HG02885 (cell line): ENCODE results near the gene OSBP2.

Experiments
- ATAC-seq: cut with Tn5 transposase; IDR thresholded peaks from one replicate; pipeline ENCODE4 v1.9.1; 2021; ENCODE audit warnings: mild to moderate bottlenecking; ENCODE audit not compliant: unreplicated experiment, poor library complexity

OSBP2 gene

GRCh38 chr22:30875481-30876215 is 181.0 kb downstream of the OSBP2 start:
- no peak for ATAC-seq

DNA sequence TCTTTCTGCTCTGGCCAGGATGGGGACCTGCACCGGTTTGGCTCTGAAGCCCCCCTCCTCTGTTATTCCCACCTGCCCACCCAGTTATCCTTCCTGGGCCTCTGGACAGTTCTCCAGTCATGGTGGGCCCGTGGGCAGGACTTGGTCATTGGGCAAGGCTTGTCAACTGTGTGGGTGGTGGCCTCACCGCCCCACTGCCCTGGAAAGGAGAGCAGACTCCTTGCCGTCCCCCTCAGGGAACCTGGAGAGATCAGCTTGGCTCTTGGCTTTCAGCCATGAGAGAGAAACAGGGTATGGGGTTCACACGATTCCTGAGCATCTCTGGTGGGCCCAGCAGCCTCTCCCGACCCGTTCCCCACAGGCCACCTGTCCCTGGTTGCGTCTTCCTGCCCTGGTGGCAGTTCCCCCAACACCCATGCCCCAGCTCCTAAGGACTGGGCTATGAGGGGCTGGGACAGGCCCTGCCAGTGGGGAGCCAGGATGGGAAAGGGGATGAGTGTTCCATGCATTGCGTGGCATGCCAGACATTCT is 181.6 kb downstream of the OSBP2 start:
- no peak for ATAC-seq

DNA sequence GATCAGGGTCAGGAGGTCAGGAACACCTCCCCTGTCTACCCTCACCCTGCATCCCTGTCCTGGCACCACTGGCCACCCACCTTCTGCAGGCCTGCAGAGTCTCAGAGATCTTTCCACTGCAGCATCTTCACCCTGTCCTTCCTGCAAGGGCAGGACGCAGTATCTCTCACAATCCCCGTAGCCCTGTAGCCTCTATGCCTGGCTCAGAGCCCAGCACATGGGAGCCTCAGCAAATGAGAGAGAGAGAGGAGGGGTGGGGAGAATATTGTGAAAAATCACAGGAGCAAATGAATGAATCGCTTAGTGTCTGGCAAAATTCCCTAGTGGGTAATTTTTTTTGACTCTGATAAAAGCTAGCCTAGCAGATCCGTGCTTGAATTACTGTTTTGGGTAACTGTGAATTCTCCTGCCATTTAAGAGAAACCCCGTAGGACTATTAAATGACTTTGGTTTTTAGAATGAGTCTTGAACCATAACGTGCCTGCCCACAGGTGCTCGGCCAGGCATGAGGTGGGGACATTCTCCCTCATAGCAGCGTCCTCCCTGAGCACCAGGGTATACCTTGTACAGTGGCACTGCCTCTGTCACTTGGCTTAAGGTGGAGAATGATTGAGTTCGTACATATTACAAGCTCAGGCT is 182.4 kb downstream of the OSBP2 start:
- no peak for ATAC-seq

DNA sequence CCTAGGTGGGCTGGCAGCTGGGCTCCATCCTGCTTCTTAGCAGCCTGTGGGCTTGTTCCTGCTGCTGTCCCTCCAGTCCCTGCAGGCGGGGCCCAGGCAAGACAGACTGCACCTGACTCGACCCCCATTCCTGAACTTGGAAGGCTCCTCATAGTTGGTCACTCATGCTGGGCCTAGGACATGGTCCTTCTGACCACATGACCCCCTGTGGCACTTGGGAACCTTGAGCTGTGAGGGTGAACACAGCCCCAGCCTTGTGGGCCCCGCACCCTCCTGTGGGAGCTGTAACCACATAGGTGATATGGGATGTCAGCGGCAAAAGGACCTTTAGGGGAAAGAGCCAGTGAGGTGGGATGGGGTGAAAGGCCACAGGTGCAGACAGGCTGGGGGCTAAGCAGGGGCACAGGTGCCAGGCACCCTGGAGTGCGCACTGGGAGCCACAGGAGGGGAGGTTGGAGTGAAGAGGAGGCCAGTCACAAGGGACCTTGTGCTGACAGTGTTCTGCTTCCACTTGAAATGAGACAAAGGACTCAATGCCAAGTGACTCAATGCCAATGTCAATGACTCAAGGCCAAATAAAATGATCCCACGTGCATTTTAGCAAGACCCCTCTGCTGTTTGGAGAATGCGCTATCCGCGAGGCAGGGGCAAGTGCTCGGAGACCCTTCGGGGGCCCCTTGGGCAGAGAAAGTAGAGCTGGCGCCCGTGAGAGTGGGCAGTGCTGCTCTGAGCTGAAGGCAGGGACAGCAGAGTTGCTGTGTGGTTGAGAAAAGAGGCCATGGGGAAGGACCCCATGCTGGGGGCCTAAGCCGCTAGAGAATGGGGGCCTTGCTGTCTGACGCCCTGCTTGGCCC is 183.2 kb downstream of the OSBP2 start:
- ATAC-seq, result no peak

- ATAC-seq, result no peak
These were observed 184.1 kb downstream of the OSBP2 start for GRCh38 chr22:30878516-30879414.

DNA sequence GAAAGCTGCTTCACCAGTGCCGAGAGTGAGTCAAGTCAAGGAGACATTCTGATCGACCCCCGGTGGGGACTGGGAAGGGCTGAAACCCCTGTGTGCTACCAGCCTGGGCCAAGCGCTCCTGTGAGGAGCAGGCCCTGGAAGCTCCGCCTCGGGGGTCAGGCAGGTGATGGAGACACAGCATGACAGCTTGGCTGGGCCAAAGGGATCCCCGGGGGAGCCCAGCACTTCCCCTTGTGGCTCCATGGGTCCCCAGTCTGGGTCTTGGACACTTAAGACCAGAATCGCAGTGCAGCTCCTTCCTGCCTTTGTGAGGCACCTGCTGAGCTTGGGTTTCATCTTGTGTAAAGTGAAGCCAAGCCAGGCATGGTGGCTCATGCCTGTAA is 184.7 kb downstream of the OSBP2 start:
- no peak for ATAC-seq

DNA sequence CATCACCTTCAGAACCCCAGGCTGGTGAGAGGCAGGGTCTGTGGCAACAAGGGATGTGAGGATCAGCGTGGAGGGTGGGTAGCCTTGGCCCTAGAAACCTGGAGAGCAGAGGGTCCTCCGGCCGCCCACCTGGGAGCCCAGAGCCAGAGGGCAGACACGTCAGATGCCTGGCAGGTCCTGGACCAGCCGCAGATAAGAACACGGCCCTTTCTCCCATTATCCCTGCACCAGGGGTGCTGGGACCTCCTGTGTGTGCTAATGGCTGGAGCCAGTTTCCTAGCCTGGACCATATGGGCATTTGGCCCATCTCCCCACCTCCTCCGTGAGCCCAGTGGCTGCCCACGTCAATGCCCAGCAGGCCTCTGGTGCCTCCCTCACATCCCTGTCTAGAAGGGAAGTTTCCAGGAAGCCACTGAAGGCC is 185.5 kb downstream of the OSBP2 start:
- ATAC-seq, result no peak

DNA sequence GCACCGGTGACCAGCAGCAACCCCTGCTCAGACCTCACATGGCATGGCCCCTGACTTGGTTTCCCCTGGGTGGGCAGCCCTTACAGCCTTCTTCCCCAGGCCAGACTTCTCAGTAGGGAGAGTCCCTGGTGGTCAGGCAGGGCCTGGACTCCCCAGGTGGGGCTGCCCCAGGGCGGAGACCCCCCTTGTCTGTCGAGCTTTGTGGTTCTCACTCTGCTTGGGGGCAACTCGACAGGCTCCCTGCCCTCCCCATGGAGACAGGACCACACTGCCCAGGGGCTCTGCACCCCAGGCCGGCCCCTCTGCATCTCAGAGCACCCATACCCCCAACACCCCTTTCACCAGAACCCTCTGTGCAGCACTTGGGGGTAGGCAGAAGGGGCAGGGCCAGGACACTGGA is 186.2 kb downstream of the OSBP2 start:
- ATAC-seq, result no peak

GRCh38 chr22:30881361-30882183 is 186.9 kb downstream of the OSBP2 start:
- ATAC-seq, result no peak

GRCh38 chr22:30882184-30882717 is 187.6 kb downstream of the OSBP2 start:
- no peak for ATAC-seq

DNA sequence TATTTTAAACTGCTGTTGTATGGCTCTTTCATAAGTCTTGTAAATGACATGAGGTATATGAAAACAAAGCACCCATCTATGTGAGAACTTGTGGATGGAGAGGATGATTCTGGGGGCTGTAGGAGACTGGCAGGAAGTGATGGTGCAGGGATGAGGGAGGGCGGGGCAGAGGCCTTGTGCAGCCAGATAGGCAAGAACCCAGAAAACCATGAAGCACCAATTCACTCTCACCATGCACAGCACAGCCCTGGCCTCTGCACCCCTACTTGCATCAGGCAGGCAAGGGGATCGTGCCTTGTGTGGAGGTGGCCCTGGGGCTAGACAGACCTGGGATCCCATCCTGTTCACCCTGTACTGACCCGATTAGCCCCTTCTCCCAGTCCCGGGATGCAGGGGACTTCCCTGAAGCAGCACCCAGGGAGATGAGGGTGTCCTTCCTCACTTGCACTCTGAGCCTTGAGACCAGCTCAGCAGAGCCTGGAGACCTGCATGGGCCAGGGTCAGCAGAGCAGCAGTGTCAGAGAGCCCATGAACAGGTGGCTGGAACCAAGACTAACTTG is 188.4 kb downstream of the OSBP2 start:
- ATAC-seq, result no peak

GRCh38 chr22:30883586-30884145 is 189.0 kb downstream of the OSBP2 start:
- no peak for ATAC-seq

DNA sequence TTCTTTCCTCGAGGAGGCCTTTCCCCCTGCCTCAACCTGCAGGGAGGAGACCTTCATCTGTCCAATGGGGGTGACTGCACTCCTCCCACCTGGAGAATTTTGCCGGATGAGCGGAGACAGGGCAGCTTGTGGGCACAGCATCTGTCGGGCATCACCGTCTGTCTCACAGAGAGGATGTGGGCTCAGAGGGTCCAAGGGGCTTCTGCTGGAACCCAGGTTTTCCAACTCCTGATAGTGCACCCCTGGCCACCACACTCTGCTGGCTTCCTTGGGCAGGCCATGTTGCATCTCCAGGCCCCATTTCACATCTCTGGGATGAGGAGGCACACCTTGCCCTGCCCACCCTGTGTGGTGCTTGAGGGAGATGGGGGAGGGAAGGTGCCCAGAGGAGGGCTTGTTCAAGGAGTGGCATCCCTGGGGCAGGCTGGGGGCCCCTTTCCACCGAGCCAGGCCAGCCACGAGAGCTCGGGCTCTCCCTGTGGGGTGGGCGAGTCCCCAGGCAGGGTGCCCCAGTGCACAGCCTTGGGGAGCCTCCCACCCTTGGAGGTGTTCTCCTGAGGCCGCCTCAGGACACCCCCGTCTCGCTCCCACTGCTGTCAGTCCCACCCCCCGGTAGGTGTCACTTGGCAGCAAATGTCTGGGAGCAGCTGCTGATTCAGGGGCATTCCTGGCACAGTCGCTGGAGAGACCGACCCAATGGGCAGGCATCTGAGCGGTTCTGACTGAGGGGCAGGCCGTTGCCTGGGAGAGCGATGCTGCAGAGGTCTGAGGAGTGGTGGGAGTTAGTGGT is 189.7 kb downstream of the OSBP2 start:
- no peak for ATAC-seq

- ATAC-seq, result no peak
These were observed 190.3 kb downstream of the OSBP2 start for GRCh38 chr22:30885001-30885366.

GRCh38 chr22:30885591-30885990 is 190.9 kb downstream of the OSBP2 start:
- no peak for ATAC-seq

DNA sequence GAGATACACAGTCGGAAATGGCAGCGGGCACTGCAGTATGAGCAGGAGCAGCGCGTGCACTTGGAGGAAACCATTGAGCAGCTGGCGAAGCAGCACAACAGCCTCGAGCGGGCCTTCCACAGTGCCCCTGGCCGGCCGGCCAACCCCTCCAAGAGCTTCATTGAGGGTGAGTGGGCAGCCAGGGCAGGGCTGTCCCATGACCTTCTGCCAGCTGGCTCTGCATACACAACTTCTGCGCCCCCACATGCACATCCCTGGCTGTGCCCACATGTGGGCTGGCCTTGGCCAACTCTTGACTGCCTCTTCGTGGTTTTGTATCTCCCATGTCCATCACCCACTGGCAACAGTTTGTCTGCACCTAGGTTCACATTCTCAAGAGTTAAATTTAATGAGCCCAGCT is 192.8 kb downstream of the OSBP2 start:
- no peak for ATAC-seq

- ATAC-seq, result no peak
These were observed 193.2 kb downstream of the OSBP2 start for GRCh38 chr22:30887861-30888260.
